Gastroesophageal sphincter (tissue), 4 donors: Measurements from ENCODE around the gene FAM114A2. TPM values are rescaled to one million over a fixed set of nuclear protein-coding genes. Genes with fewer than 3 reads are reported as not detected.
"Not testable (repeated sequence)": the region's sequence is repeated elsewhere in the genome, so short reads cannot be mapped to it uniquely, and the experiment has no call there.

Source experiments
- ATAC-seq: fragments of 150-250 bp; one replicate; pipeline ENCODE4 v1.9.1; 2016; ENCODE audit warnings: mild to moderate bottlenecking, moderate library complexity
- H3K27ac ChIP-seq, 4 donors: fragments of 200-600 bp; sonication (generic) in 3 of 4; 1 replicate in 3 of 4; 2 replicates in 1 of 4; pipeline ENCODE4 v1.5.1; 2016 to 2019
- H3K27me3 ChIP-seq: fragments of 200-600 bp; sonication (generic); one replicate; pipeline ENCODE4 v1.5.1; 2019
- H3K36me3 ChIP-seq, 2 donors: fragments of 200-600 bp; sonication (generic); one replicate each; pipeline ENCODE4 v1.5.1; 2019; ENCODE audit warnings: control low read depth in 1 of 2
- H3K4me1 ChIP-seq, 3 donors: fragments of 200-600 bp; sonication (generic); 1 replicate in 2 of 3; 2 replicates in 1 of 3; pipeline ENCODE4 v1.5.1; 2016 to 2019; ENCODE audit warnings: control low read depth in 2 of 3
- H3K4me3 ChIP-seq, 2 donors: fragments of 200-600 bp; sonication (generic); one replicate each; pipeline ENCODE4 v1.5.1; 2019; ENCODE audit warnings: mild to moderate bottlenecking in 1 of 2, moderate library complexity in 1 of 2
- H3K9me3 ChIP-seq, 3 donors: fragments of 200-600 bp; sonication (generic); one replicate each; pipeline ENCODE4 v1.5.1; 2017 to 2019; ENCODE audit warnings: control low read depth in 2 of 3
- CTCF ChIP-seq, 4 experiments: fragments of 200-600 bp in 2 of 4; fragments of 450-650 bp in 2 of 4; sonication (generic) in 1 of 4; IDR thresholded peaks; one replicate each; pipeline ENCODE4 v1.5.1; 2017 to 2019; ENCODE audit warnings: antibody characterized with exemption in 4 of 4, mild to moderate bottlenecking in 2 of 4, moderate library complexity in 2 of 4
- EP300 ChIP-seq: sonication (generic); formaldehyde crosslinking; IDR thresholded peaks from one replicate; pipeline ENCODE4 v1.6.1; 2017; ENCODE audit warnings: antibody characterized with exemption, mild to moderate bottlenecking
- POLR2A ChIP-seq, 2 donors: fragments of 450-650 bp; IDR thresholded peaks; one replicate each; pipeline ENCODE4 v1.6.1; 2017; ENCODE audit warnings: antibody characterized with exemption in 2 of 2, mild to moderate bottlenecking in 2 of 2, moderate library complexity in 1 of 2
- POLR2AphosphoS5 ChIP-seq: sonication (generic); formaldehyde crosslinking; IDR thresholded peaks from one replicate; pipeline ENCODE4 v1.6.1; 2017; ENCODE audit warnings: antibody characterized with exemption
- WGBS, 2 donors: methylation state at CpG; one replicate each; pipeline ENCODE4 v1.1.5; 2018; ENCODE audit warnings: low coverage in 1 of 2; 5-methylcytosine and 5-hydroxymethylcytosine counted together
- total RNA-seq, 4 donors: library from RNA; depleted of rRNA; stranded (reverse); fragments of >200 nt; gene quantifications; one replicate each; pipeline ENCODE4 v1.1.0, GENCODE V29; 2016

FAM114A2 gene
- total RNA-seq, 4 donors from 2014 or later: 16.2 to 17.9 (median 17.6) TPM

DNA sequence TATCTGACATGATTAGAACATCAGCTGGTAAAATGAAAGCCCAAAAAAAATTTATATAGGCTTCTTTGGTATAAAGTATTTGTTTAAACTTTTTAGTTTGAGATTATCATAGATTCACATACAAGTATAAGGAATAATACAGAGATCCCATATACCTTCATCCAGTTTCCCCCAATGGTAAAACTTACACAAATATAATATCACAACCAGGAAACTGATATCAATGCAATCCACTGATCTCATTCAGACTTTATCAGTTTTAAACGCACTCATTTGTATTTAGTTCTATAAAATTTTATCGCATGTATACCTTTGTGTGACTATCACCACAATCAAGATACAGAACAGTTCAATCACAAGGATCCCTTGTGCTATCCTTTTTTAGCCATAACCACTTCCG, 3.8 kb downstream of the FAM114A2 start:
- Histone ChIP-seq H3K4me1 (peaks cover 8 to 25% (median 11%) of the 10 kb centered on the region in 3 donors), H3K9me3 (no peaks in the 10 kb centered on the region), H3K27me3 (no peaks in the 10 kb centered on the region), H3K4me3 (no peak overlapping the region), H3K36me3 (peaks cover 0 to 26% of the 10 kb centered on the region in 2 donors), H3K27ac (no peak overlapping the region)
- no peak for TF ChIP-seq EP300
- 85 to 91% methylated on average over 3 of the region's 3 CpGs for WGBS, 2 donors
- no peak for ATAC-seq

- TF ChIP-seq POLR2A (IDR thresholded peaks at IDR 0.05) (no peak), POLR2AphosphoS5 (no peak), CTCF (IDR thresholded peaks at IDR 0.05) (no peak), EP300 (no peak)
- H3K27ac ChIP-seq: no peak overlapping the region
- H3K36me3 ChIP-seq: peaks cover 0 to 51% of the 10 kb centered on the region in 2 donors
- H3K27me3 ChIP-seq: no peaks in the 10 kb centered on the region
- 81% methylated on average over 2 of the region's 2 CpGs for WGBS, 2 donors
- no peak overlapping the region for H3K4me3 ChIP-seq
- H3K9me3 ChIP-seq: no peaks in the 10 kb centered on the region
- peaks cover 0 to 6% (median 0%) of the 10 kb centered on the region in 3 donors for H3K4me1 ChIP-seq
- ATAC-seq: no peak
Measured at GRCh38 chr5:154031937-154032489, 6.7 kb downstream of the FAM114A2 start.

DNA sequence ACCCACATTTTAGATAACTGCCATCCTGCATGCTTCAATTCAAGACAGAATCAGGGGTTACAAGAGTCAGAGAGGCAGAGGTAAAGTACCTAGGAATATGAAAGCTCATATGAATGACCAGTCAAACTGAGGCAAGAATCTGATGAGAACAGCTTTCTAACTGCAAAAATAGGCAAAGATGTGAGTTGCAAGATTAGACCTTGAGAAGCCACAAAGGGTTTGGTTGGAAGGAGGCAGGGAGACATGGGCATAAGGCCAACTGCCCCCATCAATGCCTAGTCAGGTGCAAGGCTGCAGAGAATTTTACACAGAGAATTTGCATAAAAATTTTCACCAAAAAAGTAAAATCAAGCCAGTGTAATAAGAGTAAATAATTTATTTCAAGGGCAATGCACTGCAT, 12.8 kb downstream of the FAM114A2 start:
- no peak for ATAC-seq
- H3K27me3 ChIP-seq: no peaks in the 10 kb centered on the region
- peaks cover 0 to 69% of the 10 kb centered on the region in 2 donors for H3K36me3 ChIP-seq
- H3K27ac ChIP-seq: no peak overlapping the region
- TF ChIP-seq POLR2A (IDR thresholded peaks at IDR 0.05): no peak
- no peak for TF ChIP-seq CTCF (IDR thresholded peaks at IDR 0.05)
- H3K4me3 ChIP-seq: no peak overlapping the region
- H3K9me3 ChIP-seq: no peaks in the 10 kb centered on the region
- no peaks in the 10 kb centered on the region for H3K4me1 ChIP-seq

GRCh38 chr5:154018919-154019318, 19.8 kb downstream of the FAM114A2 start:
- H3K36me3 ChIP-seq: peaks cover 0 to 49% of the 10 kb centered on the region in 2 donors
- 100% methylated on average over 1 of the region's 1 CpG; no CpG with 5 or more reads in 1 of the 2 donors for WGBS, 2 donors
- ATAC-seq, H3K9me3 ChIP-seq, H3K4me1 ChIP-seq, H3K27ac ChIP-seq, H3K27me3 ChIP-seq, H3K4me3 ChIP-seq: not testable (repeated sequence)

GRCh38 chr5:154015071-154015693, 23.5 kb downstream of the FAM114A2 start:
- no peak for ATAC-seq
- TF ChIP-seq POLR2AphosphoS5 (no peak), CTCF (IDR thresholded peaks at IDR 0.05) (no peak), POLR2A (IDR thresholded peaks at IDR 0.05) (no peak), EP300 (no peak)
- no peaks in the 10 kb centered on the region for H3K27me3 ChIP-seq
- no CpG with 5 or more reads among the region's 4 CpGs for WGBS, 2 donors
- H3K4me3 ChIP-seq: no peak overlapping the region
- H3K36me3 ChIP-seq: peaks cover 0 to 57% of the 10 kb centered on the region in 2 donors
- H3K9me3 ChIP-seq: no peaks in the 10 kb centered on the region
- no peak overlapping the region for H3K27ac ChIP-seq
- no peaks in the 10 kb centered on the region for H3K4me1 ChIP-seq

GRCh38 chr5:154010660-154011059, 28.1 kb downstream of the FAM114A2 start:
- 45 to 90% methylated on average over 2 to 3 of the region's 3 CpGs for WGBS, 2 donors
- no peaks in the 10 kb centered on the region for H3K4me1 ChIP-seq
- no peak overlapping the region for H3K27ac ChIP-seq
- no peak for ATAC-seq
- H3K36me3 ChIP-seq: peaks cover 0 to 55% of the 10 kb centered on the region in 2 donors
- H3K9me3 ChIP-seq: no peaks in the 10 kb centered on the region
- H3K27me3 ChIP-seq: no peaks in the 10 kb centered on the region
- no peak for TF ChIP-seq POLR2A (IDR thresholded peaks at IDR 0.05)
- no peak for TF ChIP-seq CTCF (IDR thresholded peaks at IDR 0.05)
- no peak for TF ChIP-seq POLR2AphosphoS5
- TF ChIP-seq EP300: no peak
- H3K4me3 ChIP-seq: no peak overlapping the region
